ENCODE measurements around the gene TSPAN15. TPM values are rescaled to one million over a fixed set of nuclear protein-coding genes. Genes with fewer than 3 reads are reported as not detected.

The TSPAN15 gene
- polyA plus RNA-seq, 4 donors = 43.2 to 72.1 (median 47.7) TPM

- H3K4me3 ChIP-seq (ENCODE audit: low read depth in 1 of 3, low read length in 3 of 3) = no peak overlapping the region
- no peak overlapping the region for H3K27ac ChIP-seq (ENCODE audit: low read depth in 1 of 3, low read length in 2 of 3)
- peaks cover 0 to 10% of the 10 kb centered on the region in 2 donors for H3K9me3 ChIP-seq (ENCODE audit: control insufficient read depth in 2 of 2, insufficient read depth in 1 of 2, low read depth in 1 of 2, low read length in 1 of 2)
- H3K27me3 ChIP-seq (ENCODE audit: control insufficient read depth in 3 of 3, insufficient read depth in 3 of 3, low read length in 3 of 3) = no peaks in the 10 kb centered on the region
- DNase-seq = no peak
- H3K4me1 ChIP-seq (ENCODE audit: control insufficient read depth in 3 of 3, insufficient read depth in 2 of 3, low read depth in 1 of 3, low read length in 2 of 3) = peaks cover 6 to 11% (median 9%) of the 10 kb centered on the region in 3 donors
- no peaks in the 10 kb centered on the region for H3K36me3 ChIP-seq (ENCODE audit: control insufficient read depth in 3 of 3, insufficient read depth in 2 of 3, low read depth in 1 of 3, low read length in 3 of 3)
- no peak for FAIRE-seq
- 68 to 72% (median 70%) methylated on average over 2 of the region's 2 CpGs for WGBS, 3 donors
These were observed 17.1 kb upstream of the TSPAN15 start for GRCh38 chr10:69434169-69434568.

GRCh38 chr10:69434926-69435325 lies 16.3 kb upstream of the TSPAN15 start:
- H3K4me3 ChIP-seq (ENCODE audit: low read depth in 1 of 3, low read length in 3 of 3) = no peak overlapping the region
- peaks cover 0 to 10% of the 10 kb centered on the region in 2 donors for H3K9me3 ChIP-seq (ENCODE audit: control insufficient read depth in 2 of 2, insufficient read depth in 1 of 2, low read depth in 1 of 2, low read length in 1 of 2)
- no peak overlapping the region for H3K27ac ChIP-seq (ENCODE audit: low read depth in 1 of 3, low read length in 2 of 3)
- H3K4me1 ChIP-seq (ENCODE audit: control insufficient read depth in 3 of 3, insufficient read depth in 2 of 3, low read depth in 1 of 3, low read length in 2 of 3) = peaks cover 6 to 19% (median 10%) of the 10 kb centered on the region in 3 donors
- no peaks in the 10 kb centered on the region for H3K27me3 ChIP-seq (ENCODE audit: control insufficient read depth in 3 of 3, insufficient read depth in 3 of 3, low read length in 3 of 3)
- 97 to 98% (median 98%) methylated on average over 11 of the region's 11 CpGs for WGBS, 3 donors
- H3K36me3 ChIP-seq (ENCODE audit: control insufficient read depth in 3 of 3, insufficient read depth in 2 of 3, low read depth in 1 of 3, low read length in 3 of 3) = no peaks in the 10 kb centered on the region
- DNase-seq = no peak
- no peak for FAIRE-seq

- WGBS, 3 donors = 89 to 96% (median 90%) methylated on average over 14 of the region's 14 CpGs
- H3K9me3 ChIP-seq (ENCODE audit: control insufficient read depth in 2 of 2, insufficient read depth in 1 of 2, low read depth in 1 of 2, low read length in 1 of 2) = peaks cover 0 to 10% of the 10 kb centered on the region in 2 donors
- peaks cover 6 to 26% (median 10%) of the 10 kb centered on the region in 3 donors for H3K4me1 ChIP-seq (ENCODE audit: control insufficient read depth in 3 of 3, insufficient read depth in 2 of 3, low read depth in 1 of 3, low read length in 2 of 3)
- no peak overlapping the region for H3K4me3 ChIP-seq (ENCODE audit: low read depth in 1 of 3, low read length in 3 of 3)
- FAIRE-seq (no peak), DNase-seq (no peak)
- no peaks in the 10 kb centered on the region for H3K36me3 ChIP-seq (ENCODE audit: control insufficient read depth in 3 of 3, insufficient read depth in 2 of 3, low read depth in 1 of 3, low read length in 3 of 3)
- no peak overlapping the region for H3K27ac ChIP-seq (ENCODE audit: low read depth in 1 of 3, low read length in 2 of 3)
- H3K27me3 ChIP-seq (ENCODE audit: control insufficient read depth in 3 of 3, insufficient read depth in 3 of 3, low read length in 3 of 3) = no peaks in the 10 kb centered on the region
These were observed 15.2 kb upstream of the TSPAN15 start for GRCh38 chr10:69435966-69436520.

- Histone ChIP-seq H3K27ac (ENCODE audit: low read depth in 1 of 3, low read length in 2 of 3) (peak overlapping the region; percentile 50 to 93 (median 87)), H3K27me3 (ENCODE audit: control insufficient read depth in 3 of 3, insufficient read depth in 3 of 3, low read length in 3 of 3) (no peaks in the 10 kb centered on the region), H3K4me3 (ENCODE audit: low read depth in 1 of 3, low read length in 3 of 3) (no peak overlapping the region), H3K9me3 (ENCODE audit: control insufficient read depth in 2 of 2, insufficient read depth in 1 of 2, low read depth in 1 of 2, low read length in 1 of 2) (peaks cover 0 to 10% of the 10 kb centered on the region in 2 donors), H3K4me1 (ENCODE audit: control insufficient read depth in 3 of 3, insufficient read depth in 2 of 3, low read depth in 1 of 3, low read length in 2 of 3) (peaks cover 6 to 26% (median 10%) of the 10 kb centered on the region in 3 donors), H3K36me3 (ENCODE audit: control insufficient read depth in 3 of 3, insufficient read depth in 2 of 3, low read depth in 1 of 3, low read length in 3 of 3) (peaks cover 0 to 2% (median 0%) of the 10 kb centered on the region in 3 donors)
- FAIRE-seq (no peak), DNase-seq (no peak)
- 84 to 92% (median 86%) methylated on average over 13 of the region's 13 CpGs for WGBS, 3 donors
These were observed 13.7 kb upstream of the TSPAN15 start for GRCh38 chr10:69437321-69438259.

- peaks cover 0 to 2% (median 0%) of the 10 kb centered on the region in 3 donors for H3K36me3 ChIP-seq (ENCODE audit: control insufficient read depth in 3 of 3, insufficient read depth in 2 of 3, low read depth in 1 of 3, low read length in 3 of 3)
- peak overlapping the region; percentile 69 to 93 (median 87) for H3K27ac ChIP-seq (ENCODE audit: low read depth in 1 of 3, low read length in 2 of 3)
- peaks cover 0 to 10% of the 10 kb centered on the region in 2 donors for H3K9me3 ChIP-seq (ENCODE audit: control insufficient read depth in 2 of 2, insufficient read depth in 1 of 2, low read depth in 1 of 2, low read length in 1 of 2)
- WGBS, 3 donors = 8 to 35% (median 18%) methylated on average over 10 of the region's 10 CpGs
- peaks cover 6 to 26% (median 10%) of the 10 kb centered on the region in 3 donors for H3K4me1 ChIP-seq (ENCODE audit: control insufficient read depth in 3 of 3, insufficient read depth in 2 of 3, low read depth in 1 of 3, low read length in 2 of 3)
- DNase-seq (peak; percentile 71 to 80), FAIRE-seq (no peak)
- H3K4me3 ChIP-seq (ENCODE audit: low read depth in 1 of 3, low read length in 3 of 3) = no peak overlapping the region
- no peaks in the 10 kb centered on the region for H3K27me3 ChIP-seq (ENCODE audit: control insufficient read depth in 3 of 3, insufficient read depth in 3 of 3, low read length in 3 of 3)
These were observed 12.5 kb upstream of the TSPAN15 start for GRCh38 chr10:69438536-69439349.

- Histone ChIP-seq H3K4me1 (ENCODE audit: control insufficient read depth in 3 of 3, insufficient read depth in 2 of 3, low read depth in 1 of 3, low read length in 2 of 3) (peaks cover 6 to 26% (median 10%) of the 10 kb centered on the region in 3 donors), H3K9me3 (ENCODE audit: control insufficient read depth in 2 of 2, insufficient read depth in 1 of 2, low read depth in 1 of 2, low read length in 1 of 2) (peaks cover 0 to 13% of the 10 kb centered on the region in 2 donors), H3K36me3 (ENCODE audit: control insufficient read depth in 3 of 3, insufficient read depth in 2 of 3, low read depth in 1 of 3, low read length in 3 of 3) (peaks cover 0 to 4% (median 0%) of the 10 kb centered on the region in 3 donors), H3K27ac (ENCODE audit: low read depth in 1 of 3, low read length in 2 of 3) (peak overlapping the region; percentile 69 to 93 (median 87)), H3K27me3 (ENCODE audit: control insufficient read depth in 3 of 3, insufficient read depth in 3 of 3, low read length in 3 of 3) (no peaks in the 10 kb centered on the region), H3K4me3 (ENCODE audit: low read depth in 1 of 3, low read length in 3 of 3) (no peak overlapping the region)
- DNase-seq (peak in 1 of 2 donors; percentile 69), FAIRE-seq (no peak)
- 20 to 44% (median 40%) methylated on average over 5 of the region's 5 CpGs for WGBS, 3 donors
These were observed 11.9 kb upstream of the TSPAN15 start for GRCh38 chr10:69439350-69439739.

- H3K9me3 ChIP-seq (ENCODE audit: control insufficient read depth in 2 of 2, insufficient read depth in 1 of 2, low read depth in 1 of 2, low read length in 1 of 2) = peaks cover 0 to 7% of the 10 kb centered on the region in 2 donors
- no peak overlapping the region for H3K4me3 ChIP-seq (ENCODE audit: low read depth in 1 of 3, low read length in 3 of 3)
- H3K4me1 ChIP-seq (ENCODE audit: control insufficient read depth in 3 of 3, insufficient read depth in 2 of 3, low read depth in 1 of 3, low read length in 2 of 3) = peaks cover 6 to 26% (median 10%) of the 10 kb centered on the region in 3 donors
- 34 to 45% (median 40%) methylated on average over 5 of the region's 5 CpGs for WGBS, 3 donors
- DNase-seq (peak; percentile 38 to 86), FAIRE-seq (no peak)
- no peaks in the 10 kb centered on the region for H3K27me3 ChIP-seq (ENCODE audit: control insufficient read depth in 3 of 3, insufficient read depth in 3 of 3, low read length in 3 of 3)
- peaks cover 0 to 4% (median 0%) of the 10 kb centered on the region in 3 donors for H3K36me3 ChIP-seq (ENCODE audit: control insufficient read depth in 3 of 3, insufficient read depth in 2 of 3, low read depth in 1 of 3, low read length in 3 of 3)
- peak overlapping the region in 2 of 3 donors; percentile 87 to 93 for H3K27ac ChIP-seq (ENCODE audit: low read depth in 1 of 3, low read length in 2 of 3)
These were observed 11.3 kb upstream of the TSPAN15 start for GRCh38 chr10:69439813-69440506.
